KG1 (cell line): ENCODE data around the gene TMEM121.
A peak's percentile ranks its signal among the peaks of the same experiment; 100 is the strongest.

Source experiments
- DNase-seq: peaks from one replicate; lab custom pipeline; 2025; lab: John Stamatoyannopoulos, UW

The TMEM121 gene

DNA sequence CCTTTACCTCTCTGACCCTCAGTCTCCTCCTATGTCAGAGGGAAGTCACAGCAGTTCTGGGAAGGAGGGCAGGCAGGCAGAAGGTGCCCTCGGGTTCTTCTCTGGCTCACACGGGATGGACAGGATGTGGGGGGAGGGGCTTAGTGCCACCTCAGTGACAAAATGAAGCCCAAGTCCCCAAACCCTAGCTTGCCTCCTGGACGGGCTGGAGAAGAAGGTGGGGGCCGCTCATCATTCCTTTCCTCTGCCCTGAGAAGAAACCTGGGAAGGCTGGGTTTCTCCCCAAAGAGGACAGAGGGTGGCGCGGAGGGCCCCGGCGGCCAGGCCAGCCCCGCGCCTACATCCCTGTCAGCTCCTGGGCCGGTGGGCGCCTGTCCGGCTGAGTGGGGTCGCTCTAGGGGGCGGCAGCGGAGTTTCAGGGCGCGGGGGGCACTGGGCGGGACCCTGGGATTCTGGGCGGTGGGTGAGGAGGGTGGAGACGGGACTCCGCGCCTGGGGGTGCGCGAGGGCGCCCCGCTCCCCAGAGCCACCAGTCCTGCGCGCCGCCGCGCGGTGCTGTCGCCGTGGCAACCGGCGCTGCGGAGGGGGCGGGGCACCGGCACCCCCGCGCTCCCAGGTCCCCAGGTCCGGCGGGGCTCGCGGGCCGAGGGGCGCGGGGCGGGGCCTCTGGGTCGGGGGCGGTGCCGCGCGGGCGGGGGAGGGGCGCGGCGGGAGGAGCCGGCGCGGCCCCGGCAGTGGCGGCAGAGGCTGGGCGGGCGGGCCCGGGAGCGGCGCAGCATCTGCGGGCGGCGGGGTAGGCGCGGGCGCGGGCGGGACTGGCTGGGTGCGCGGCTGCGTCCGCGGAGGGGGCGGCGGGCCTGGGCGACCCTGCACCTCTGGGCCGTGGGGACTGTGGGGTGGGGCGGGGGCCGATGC, at the start of gene TMEM121:
TSS of gene TMEM121 (plus strand) at position 723 of the 915 bp plus-strand sequence. CDS start 2,252 bp downstream, outside the sequence.
- no peak for DNase-seq

DNA sequence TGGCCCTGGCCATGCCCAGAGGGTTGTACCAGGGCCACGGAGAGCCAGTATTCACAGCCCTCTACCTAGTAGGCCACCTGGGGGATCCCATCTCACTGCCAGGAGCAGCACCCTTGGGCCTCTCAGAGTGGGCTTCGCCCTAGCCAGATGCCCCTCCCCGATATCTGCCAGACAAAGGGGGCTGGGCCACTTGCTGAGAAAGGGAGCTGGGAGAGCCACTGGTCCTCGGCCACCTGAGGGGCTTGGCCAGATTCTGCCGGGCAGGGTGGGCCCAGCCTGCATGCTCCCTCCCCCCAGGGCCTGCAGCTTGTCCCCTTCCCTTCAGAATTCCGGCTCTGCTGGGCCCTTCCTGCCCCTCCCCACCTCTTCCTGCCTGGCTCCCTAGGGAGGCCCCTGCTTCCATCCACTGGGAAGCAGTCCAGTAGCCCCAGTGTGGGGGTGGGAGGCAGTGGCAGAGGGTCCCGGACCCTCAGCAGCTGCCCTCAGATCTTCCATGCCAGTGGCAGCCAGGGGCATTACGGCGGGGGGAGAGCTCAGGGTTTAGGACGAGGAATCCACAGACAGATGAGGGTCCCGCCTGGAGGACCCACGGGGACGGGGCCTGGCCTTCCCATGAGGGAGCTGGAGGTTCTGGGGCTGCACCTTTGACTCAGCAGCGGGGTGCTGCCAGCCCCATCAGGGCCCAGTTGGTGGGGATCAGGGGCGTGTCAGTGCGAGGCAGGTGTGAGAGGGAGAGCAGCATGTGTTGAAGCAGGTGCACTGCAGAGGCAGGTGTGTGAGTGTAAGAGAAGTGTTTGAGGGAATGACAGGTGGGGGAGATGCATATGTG, 49.3 kb upstream of the TMEM121 start:
- no peak for DNase-seq

DNA sequence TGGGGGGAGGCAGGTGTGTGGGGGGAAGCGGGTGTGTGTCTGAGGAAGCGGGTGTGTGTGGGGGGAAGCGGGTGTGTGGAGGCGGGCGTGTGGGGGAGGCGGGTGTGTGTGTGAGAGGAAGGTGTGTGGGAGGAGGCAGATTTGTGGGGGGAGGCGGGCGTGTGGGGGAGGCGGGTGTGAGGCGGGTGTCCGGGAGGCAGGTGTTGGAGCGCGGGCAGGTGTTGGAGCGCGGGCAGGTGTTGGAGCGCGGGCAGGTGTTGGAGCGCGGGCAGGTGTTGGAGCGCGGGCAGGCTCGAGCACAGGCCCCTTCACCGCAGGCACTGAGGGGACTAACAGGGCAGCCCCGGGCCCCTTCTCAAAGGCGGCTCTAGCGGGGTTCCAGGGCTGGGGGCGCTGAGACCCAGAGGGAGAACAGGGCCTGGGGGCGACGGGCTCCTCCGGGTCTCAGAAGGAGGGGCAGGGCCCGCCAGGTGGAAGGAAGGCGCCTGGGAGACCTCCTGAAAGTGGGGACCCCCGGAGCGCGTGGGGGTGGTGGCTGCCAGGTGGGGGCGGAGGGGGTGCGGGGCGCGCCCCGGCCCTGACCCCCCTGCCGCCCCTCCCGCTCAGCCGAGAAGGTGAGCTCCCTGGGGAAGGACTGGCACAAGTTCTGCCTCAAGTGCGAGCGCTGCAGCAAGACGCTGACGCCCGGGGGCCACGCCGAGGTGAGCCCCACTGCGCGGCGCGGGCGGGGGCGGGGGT, 48.6 kb upstream of the TMEM121 start:
- DNase-seq, result no peak

DNA sequence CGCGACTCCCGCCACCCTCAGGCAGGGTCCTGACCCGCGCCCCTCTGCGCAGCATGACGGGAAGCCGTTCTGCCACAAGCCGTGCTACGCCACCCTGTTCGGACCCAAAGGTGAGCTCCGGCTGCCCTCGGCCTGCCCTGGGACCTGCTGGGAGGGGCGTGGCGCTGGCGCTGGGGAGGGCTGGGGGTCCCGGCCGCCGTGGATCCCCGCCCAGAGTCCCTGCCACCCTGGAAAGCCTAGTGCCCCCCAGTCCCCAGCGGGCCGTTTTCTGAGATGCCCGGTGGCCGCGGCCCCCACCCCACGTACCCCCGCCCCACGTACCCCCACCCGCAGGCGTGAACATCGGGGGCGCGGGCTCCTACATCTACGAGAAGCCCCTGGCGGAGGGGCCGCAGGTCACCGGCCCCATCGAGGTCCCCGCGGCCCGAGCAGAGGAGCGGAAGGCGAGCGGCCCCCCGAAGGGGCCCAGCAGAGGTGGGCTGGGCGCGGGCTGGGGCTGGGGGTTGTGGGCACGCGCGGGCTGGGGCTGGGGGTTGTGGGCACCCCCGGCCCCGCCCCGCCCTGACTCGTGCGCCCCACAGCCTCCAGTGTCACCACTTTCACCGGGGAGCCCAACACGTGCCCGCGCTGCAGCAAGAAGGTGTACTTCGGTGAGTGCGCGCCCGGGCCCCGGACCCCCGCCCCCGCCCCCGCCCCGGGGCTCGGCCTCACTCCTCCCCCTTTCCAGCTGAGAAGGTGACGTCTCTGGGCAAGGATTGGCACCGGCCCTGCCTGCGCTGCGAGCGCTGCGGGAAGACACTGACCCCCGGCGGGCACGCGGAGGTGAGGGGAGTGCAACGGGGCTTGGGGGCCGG, 47.8 kb upstream of the TMEM121 start:
- DNase-seq, result no peak

DNA sequence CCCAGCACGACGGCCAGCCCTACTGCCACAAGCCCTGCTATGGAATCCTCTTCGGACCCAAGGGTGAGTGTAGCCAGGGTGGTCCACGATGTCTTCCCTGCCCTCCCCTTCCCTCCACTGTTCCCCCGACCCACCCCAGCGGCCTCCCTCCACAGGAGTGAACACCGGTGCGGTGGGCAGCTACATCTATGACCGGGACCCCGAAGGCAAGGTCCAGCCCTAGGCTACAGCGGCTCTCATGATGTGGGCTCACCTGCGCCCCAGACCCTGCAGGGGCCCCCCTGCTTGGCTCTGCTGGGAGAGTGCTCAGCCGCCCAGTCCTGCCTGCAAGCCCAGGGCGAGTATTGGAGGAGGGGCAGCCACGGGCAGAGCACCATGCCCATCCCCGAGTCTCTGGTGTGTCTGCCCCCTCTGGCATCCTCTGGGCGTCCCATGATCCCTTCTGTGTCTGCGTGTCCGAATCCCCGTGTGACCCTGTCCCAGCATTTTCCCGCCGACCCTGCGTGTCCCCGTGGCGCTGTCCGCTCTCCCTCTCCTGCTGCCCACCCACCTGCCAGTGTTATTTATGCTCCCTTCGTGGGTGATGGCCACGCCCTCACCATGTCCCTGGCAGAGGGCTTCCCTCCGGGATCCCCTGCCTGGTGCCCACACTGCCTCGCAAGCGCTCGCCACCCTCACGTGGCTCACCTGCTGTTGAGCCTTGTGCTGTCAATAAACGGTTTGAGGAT, 46.8 kb upstream of the TMEM121 start:
- DNase-seq, result no peak

DNA sequence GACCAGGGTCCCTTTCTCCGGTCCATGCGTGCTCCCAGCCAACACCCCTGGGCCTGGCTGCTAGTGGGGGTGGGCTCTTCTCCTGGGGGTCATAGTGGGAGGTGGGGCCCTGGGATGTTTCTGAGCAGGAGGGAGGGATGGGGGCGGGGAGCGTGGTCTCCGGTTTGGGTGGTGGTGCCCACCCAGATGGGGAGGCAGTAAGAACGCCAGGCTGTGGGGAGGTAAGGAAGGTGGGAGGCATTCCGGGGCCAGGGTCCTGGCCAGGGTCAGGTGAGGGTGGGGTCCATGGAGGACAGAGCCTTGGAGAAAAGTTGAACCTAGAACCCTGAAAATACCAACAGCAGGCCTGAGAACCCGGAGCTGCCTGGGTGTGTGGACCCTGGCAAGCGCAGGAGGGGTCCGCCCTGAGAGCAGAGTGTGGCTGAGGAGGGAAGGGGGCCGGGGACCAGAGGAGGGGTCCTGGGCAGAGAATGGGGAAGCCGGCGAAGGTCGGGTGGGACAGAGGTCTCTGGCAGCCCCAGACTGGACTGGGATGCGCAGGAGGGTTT, 46.1 kb upstream of the TMEM121 start:
- no peak for DNase-seq

DNA sequence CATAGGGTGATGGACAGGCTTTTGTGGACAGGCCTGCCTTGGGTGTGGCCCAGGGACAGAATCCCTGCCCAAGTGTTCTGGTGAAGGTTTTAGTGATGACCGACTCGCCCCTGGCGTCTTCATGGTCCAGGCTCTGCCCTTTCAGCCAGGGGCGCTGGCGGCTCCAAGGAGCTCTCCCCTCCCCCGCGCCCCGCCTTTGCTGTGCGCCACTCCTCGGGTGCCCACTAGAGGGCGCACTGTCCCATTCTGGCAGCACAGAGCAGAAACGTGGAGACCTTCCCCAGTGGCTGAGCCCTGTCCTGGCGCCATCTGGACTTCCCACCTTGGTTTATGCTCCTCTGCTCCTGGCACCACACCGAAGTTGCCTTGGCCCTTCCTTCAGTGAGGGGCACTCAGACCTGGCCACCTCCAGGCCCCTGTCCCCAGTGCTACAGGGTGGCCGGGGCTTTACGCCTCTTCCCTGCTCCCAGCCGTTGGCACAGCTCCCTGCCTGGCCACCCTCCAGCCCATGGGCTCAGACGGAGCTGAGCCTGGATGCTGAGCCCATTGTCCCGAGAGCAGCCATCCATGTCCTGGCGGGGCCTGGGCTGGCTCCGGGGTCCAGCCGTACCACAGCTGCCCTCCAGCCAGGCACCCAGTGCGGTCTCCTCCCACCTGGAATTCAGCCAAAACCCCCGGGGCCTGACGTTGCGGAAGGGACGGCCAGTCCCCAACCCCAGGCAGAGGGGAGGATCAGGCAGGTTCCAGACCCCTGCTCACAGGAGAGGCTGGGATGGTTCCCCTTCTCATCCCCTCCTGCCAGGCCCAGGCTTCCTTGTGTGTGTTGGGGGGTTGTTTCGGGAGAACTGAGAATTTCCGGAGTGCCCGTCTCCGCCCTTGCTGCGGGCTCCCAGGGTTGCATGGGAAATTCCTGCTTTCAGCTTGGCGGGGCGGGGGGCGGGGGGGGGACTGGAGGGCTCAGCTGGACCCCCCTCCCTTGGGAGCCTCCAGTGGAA, 45.3 kb upstream of the TMEM121 start:
- peak; percentile 66 for DNase-seq

DNA sequence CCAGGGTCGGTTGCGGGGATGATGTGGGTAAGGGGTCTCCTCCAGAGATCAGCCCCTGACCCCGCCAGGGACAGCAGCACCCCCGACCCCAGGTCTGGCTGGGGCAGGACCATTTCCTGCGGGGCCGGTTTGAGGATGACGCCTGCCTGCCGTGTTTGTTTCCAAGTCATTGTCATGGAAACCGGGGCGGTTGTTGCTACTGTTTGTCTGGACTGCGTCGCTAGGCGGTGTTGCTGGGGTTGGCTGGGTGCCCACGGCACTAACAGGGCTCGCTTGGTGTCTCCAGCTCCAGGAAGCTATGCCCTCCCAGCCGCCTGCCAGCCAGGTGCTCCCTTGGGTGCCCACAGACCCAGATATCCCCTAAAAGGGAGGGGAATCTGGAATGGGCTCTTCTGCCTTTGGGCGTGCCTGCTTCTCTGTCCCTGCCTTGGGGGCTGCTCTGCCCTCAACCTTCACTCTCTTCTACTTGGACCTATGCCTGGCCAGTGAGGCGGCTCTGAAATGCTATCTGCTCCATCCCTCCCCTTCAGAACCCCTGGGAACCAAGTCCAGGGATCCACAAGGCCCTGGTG, 44.4 kb upstream of the TMEM121 start:
- DNase-seq, result peak; percentile 72

DNA sequence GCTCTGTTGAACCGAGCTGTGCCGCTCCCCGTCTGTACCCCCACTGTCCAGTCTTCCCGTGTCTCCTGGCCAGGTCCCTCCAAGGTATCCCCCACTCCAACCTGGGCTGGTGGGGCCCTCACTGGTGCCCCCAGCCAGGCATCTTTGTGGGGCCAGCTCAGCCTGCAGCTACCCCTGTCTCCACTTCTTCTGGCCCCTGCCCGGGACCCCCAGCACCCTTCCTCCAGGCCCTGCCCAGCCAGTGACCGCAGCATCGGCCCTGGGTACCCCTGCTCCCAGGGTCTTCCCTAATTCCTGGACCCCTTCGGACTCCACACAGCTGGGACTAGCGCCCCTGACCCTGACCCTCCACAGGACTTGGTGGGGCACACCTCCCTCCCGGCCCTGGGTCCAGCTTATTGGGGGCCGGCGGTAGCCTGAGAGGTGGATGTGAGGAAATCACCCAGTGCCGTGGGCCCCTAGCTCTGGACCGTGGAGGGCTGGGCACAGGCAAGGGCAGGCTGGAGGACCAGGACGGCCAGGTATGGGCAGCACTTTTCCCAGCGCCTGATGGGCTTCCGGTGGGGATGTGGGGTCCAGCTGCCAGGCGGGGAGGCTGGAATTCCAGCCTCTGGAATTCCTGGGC, 43.8 kb upstream of the TMEM121 start:
- DNase-seq, result no peak

DNA sequence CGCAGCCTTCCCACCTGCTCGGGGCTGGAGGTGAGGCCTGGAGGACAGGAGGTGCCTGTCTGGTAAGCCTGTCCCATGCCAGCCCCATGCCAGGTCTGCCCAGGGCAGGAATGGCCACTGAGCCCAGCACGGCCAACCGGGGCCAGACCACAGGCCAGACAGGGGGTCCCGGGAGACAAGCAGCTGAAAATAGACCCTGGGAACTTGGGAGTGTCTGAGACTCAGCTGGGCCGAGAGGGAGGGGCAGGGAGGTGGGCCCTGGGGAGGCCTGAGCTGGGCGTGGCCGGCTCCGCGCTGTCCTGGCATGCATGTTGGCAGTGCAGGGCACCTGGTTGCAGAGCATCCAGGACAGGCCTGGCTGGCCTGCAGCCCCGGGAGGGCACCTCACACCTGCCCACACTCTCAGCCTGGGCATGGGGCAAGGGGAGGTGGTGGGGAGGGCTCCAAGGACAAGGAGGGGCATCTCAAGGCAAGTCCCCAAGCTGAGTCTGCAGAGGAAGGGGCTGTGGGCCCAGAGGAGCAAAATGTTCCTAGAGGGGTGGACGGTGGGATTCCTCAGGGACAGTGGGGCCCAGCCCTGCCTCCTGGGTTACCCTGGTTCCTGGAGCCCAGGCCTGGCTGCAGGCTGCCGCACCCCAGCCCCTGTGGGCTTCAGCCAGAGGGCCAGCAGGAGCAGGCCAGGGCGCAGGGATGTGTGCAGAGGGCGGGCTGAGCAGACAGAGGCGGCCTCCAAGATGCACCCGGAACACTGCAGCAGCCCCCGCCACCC, 42.9 kb upstream of the TMEM121 start:
- DNase-seq, result no peak

DNA sequence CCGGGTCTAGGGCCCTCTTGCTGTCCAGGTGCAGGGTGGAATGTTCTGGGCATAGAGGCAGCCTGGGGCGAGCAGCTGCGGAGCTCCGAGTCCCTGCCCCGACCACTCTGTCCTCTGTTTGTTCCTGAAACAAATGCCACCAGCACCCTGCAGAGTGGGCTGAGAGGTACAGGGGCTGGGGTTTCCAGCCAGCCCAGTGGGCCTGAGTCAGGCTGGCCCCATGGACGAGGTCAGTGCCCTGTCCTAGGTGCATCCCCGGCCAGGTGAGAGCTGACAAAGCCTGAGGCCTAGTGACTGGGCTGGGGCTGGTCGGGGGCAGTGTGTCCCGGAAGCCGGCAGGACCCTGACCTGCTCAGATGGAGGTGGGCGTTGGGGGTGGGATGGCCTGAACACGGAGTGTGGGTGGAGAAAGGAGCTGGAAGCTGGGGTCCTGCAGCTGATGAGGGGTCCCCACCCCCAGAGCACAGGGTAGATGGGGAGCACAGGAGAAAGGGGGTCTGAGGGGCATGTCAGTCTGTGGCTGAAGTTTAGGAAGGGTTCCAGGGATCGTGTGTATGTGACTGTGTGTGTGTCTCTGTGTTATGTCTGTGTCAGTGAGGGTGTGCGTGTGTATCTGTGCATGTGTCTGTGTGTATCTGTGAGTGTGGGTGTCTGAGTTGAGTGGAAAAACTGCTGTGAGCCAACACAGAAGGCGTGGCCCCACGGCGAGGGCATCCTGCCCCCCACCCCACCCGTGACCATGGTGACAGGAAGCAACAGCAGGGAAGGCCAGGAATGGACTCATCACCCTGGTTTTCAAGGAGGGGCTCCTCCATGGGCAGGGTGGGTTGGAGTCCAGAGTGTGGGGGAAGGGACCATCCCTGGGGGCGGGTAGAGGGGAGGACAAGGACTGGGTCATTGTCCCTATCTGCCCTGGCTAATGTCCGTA, 42.0 kb upstream of the TMEM121 start:
- no peak for DNase-seq

DNA sequence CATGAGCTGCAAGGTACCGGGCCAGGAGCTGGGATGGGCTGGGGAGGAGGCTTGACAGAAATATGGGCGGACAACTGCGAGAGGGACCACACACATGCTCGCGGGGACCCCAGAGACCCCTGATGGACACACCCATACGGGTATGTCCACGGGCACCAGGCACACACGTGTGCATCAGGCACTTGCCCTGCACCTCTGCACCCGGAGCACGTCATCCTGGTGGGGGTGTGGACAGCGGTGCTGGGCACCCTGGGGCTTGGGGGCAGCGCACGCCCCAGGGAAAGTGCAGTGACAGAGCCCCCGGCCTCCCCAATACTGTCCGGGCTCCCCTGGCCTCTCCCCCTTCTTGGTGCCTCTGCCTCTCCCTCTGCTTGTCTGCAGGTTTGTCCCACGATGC, 41.4 kb upstream of the TMEM121 start:
- no peak for DNase-seq

DNA sequence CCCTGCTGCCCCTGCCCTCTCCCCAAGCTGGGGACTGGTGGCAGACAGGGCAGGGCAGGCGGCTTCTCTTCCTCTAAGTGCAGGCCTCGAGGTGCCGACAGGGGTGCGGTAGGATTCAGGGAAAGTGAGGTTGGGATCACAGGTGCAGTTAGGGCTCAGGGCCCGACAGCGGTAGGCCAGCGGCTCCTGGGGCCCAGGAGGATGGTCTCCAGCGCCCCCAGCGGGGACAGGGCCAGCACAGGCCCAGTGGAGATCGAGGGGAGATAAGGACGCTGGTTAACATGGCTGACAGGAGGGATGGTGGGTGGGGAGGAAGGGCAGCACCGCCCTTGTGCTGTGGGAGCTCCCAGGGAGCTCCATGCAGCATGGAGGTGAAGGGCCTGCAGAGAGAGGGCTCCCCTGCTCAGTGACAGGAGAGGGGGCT, 40.6 kb upstream of the TMEM121 start:
- no peak for DNase-seq

DNA sequence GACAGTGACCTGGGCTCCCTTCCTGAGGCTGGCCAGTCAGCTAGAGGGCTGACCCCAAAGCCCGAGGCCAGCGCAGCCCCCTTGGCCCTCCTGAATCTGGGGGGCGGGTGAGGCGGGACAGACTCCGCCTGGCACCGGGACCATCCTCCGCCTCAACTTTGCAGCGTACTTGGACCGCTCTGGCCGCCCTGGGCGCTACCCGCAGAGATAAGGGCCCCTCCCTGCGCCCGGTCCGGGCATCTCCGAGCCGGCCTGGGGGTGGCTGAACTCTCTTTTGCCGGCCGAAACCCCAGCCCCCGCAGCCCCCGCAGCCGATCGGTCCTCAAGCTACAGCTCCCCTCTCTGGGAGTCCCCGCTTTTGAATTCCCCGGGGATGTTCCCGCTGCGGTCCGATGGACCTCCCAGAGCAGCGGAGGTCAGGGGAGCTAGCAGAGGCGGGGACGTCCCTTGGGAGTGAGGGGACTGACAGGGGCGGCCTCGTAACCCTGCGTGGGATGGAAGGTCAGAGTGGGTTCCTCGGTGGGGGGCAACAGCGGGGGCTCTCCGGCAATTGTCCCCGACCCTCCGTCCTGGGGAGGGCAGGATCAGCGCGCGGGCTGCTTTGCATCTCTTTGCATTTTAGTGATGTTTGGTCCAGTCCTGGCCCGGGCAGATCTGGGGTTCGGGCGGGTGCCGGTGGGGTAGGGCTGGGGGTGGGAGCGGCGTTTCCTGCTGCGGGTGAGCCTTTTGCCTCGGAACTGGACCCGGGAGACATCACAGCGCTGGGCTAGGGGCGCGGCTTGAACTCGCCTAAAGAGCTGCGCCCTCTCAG, 40.0 kb upstream of the TMEM121 start, which contains the start of gene CRIP1:
TSS of gene CRIP1 (plus strand) at position 724 of the 811 bp plus-strand sequence. CDS start 374 bp downstream, outside the sequence.
- no peak for DNase-seq

DNA sequence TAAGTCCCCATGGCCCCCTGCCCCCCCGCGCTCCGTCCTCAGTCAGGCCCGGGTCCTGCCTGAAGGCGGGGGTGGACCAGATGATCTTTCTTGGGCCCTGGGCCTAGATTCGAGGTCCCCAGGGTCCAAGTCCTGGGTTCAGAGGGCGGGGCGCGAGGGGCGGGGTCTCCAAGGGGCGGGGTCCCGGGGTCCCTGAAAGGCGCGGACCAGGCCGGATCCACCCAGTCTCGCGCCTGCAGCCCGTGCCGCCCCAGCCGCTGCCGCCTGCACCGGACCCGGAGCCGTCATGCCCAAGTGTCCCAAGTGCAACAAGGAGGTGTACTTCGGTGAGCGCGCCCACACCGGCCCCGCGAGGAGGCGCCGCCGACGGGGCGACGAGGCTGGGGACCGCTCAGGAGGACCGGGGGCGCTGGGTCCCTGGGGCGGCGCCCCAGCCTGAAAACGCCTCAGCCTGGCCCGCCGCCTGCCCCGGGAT, 39.4 kb upstream of the TMEM121 start:
- DNase-seq, result no peak
